OCI-LY1 (cell line): Measurements from ENCODE around the gene OVOL3.

Experiments
- EZH2 ChIP-seq: fragments of 200-600 bp; sonication (generic), shearing (Covaris generic); IDR thresholded peaks from 2 replicates; pipeline ENCODE4 v1.8.0; 2017; ENCODE audit warnings: borderline replicate concordance, mixed run types, mild to moderate bottlenecking, antibody characterized with exemption, low read length, moderate library complexity, mixed read lengths
- TF ChIP-seq, protein P1 (sequence below): fragments of 200-600 bp; sonication (generic), shearing (Covaris generic); IDR thresholded peaks from 2 replicates; pipeline ENCODE4 v1.5.1; 2017; ENCODE audit warnings: mild to moderate bottlenecking, antibody characterized with exemption, low read length, moderate library complexity, mixed read lengths

DNA sequence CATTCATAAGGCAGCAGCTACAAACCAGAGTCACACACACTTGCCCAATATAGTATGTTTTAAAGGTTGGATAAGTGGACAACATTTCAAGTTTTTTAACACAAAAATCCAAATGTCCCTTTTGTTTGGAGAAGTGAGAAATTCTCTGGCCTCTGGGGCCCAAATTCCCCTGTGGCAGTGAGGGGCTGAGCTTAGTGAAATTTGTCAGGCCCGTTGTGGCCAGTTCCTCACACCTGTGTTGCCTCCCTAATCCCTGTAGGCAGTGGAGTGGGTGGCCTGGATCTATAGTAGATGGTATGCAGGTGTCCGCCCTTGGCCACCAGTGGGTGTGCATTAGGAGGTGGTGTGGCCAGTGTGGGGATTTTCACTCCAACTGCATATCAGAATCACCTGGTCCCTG is 49.6 kb upstream of the OVOL3 start:
- TF ChIP-seq, protein P1, sequence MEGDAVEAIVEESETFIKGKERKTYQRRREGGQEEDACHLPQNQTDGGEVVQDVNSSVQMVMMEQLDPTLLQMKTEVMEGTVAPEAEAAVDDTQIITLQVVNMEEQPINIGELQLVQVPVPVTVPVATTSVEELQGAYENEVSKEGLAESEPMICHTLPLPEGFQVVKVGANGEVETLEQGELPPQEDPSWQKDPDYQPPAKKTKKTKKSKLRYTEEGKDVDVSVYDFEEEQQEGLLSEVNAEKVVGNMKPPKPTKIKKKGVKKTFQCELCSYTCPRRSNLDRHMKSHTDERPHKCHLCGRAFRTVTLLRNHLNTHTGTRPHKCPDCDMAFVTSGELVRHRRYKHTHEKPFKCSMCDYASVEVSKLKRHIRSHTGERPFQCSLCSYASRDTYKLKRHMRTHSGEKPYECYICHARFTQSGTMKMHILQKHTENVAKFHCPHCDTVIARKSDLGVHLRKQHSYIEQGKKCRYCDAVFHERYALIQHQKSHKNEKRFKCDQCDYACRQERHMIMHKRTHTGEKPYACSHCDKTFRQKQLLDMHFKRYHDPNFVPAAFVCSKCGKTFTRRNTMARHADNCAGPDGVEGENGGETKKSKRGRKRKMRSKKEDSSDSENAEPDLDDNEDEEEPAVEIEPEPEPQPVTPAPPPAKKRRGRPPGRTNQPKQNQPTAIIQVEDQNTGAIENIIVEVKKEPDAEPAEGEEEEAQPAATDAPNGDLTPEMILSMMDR = no peak
- TF ChIP-seq EZH2 = no peak
